Measurements from ENCODE around the gene KIF1A. TPM values are rescaled to one million over a fixed set of nuclear protein-coding genes. Genes with fewer than 3 reads are reported as not detected.

Gene KIF1A
- total and polyA plus RNA-seq, 2 experiments from 2014 or later, result 16.1 to 16.5 TPM

DNA sequence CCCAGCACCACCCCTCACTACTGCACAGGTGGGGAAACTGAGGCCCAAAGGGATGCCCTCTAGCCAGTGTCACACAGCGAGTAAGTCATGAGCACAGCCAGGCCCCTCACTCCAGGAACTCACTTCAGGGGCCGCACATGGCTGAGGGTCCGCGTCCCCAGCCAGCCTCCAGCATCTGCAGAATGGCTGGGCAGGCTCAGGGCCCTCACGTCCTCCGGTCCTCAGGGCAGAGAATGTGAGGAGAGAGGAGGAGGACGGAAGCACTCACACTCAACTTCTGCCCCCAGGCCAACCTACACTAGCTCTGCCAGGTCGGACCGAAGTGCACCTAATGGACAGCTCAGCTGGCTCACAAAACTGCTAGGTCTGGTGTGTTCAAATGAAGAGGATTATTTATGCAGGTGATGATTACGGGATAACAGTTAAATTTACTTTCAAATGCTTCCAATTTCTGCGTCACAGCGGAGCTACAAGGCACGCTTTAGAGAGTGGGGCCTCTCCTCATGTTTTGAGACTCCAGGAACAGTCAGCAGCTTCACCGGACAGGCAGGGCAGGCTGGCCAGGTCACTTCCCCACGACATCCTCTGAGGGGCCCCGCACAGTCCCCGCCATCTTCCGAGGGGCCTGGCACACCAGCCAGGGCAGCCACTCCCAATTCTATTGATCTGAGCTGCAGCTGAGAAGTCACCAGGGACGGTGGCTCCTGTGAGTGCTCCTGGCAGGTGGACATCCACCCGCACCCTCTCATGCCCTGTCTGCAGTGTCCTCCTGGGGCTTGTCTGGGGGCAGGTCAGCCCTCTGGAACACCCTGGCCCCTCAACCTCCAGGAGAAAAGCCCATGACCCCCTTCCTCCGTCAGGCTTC lies 26.5 kb downstream of the KIF1A start:
- no peak for DNase-seq (ENCODE audit: low spot score)
- 86% methylated on average over 21 of the region's 21 CpGs for WGBS (ENCODE audit: low lambda C conversion rate, missing lambda C conversion rate)
- Histone ChIP-seq H3K36me3 (replicated peaks; ENCODE audit: insufficient read depth, low read depth) (no peaks in the 10 kb centered on the region), H3K4me2 (no peak overlapping the region), H3K9me2 (replicated peaks; ENCODE audit: insufficient read depth) (no peaks in the 10 kb centered on the region), H4K20me1 (ENCODE audit: insufficient read depth, poor library complexity, severe bottlenecking) (no peaks in the 10 kb centered on the region), H3K9me3 (ENCODE audit: low read depth) (no peaks in the 10 kb centered on the region), H3K79me2 (no peaks in the 10 kb centered on the region), H3K27ac (peak overlapping the region; percentile 86), H3K4me3 (no peak overlapping the region), H3K4me1 (ENCODE audit: insufficient read depth) (peaks cover 30% of the 10 kb centered on the region), H3K27me3 (no peaks in the 10 kb centered on the region), H2AFZ (no peak overlapping the region)
- TF ChIP-seq, protein P1, sequence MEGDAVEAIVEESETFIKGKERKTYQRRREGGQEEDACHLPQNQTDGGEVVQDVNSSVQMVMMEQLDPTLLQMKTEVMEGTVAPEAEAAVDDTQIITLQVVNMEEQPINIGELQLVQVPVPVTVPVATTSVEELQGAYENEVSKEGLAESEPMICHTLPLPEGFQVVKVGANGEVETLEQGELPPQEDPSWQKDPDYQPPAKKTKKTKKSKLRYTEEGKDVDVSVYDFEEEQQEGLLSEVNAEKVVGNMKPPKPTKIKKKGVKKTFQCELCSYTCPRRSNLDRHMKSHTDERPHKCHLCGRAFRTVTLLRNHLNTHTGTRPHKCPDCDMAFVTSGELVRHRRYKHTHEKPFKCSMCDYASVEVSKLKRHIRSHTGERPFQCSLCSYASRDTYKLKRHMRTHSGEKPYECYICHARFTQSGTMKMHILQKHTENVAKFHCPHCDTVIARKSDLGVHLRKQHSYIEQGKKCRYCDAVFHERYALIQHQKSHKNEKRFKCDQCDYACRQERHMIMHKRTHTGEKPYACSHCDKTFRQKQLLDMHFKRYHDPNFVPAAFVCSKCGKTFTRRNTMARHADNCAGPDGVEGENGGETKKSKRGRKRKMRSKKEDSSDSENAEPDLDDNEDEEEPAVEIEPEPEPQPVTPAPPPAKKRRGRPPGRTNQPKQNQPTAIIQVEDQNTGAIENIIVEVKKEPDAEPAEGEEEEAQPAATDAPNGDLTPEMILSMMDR (IDR thresholded peaks at IDR 0.05; ENCODE audit: poor library complexity), result no peak
- TF ChIP-seq EZH2 (IDR thresholded peaks at IDR 0.05; ENCODE audit: borderline replicate concordance), result no peak
- no peak for TF ChIP-seq EZH2phosphoT487 (IDR thresholded peaks at IDR 0.05; ENCODE audit: low read depth, severe bottlenecking, unreplicated experiment)

DNA sequence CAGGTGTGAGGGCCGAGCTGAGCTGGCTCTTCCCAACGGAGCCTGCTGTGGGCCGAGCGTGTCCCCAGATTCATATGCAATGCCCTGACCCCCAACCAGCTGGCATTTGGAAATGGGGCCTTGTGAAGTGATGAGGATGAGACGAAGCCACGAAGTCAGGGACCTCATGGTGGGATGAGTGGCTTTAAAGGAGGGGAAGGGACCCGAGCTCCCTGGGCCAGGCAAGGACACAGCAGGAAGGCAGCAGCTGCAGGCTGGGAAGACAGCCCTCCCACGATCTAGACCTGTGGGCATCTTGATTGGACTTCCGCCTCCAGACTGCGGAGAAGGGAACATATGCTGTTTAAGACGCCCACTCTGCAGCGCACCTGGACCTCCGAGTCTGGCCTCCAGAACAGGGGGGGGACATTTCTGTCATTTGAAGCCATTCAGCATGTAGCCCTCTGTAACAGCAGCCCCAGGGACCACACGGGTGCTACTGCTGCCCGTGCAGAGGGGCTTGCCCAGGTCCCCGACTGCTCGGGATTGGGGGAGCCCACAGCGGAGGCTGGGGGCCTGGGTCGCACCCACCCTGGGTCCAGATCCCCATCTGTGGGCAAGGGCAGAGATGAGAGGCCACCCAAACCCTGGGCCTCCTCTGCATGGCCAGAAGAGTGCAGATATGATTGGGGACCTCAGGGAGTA lies 27.2 kb downstream of the KIF1A start:
- 84% methylated on average over 18 of the region's 19 CpGs for WGBS (ENCODE audit: low lambda C conversion rate, missing lambda C conversion rate)
- H3K4me3 ChIP-seq, result no peak overlapping the region
- H3K9me3 ChIP-seq (ENCODE audit: low read depth), result no peaks in the 10 kb centered on the region
- no peaks in the 10 kb centered on the region for H4K20me1 ChIP-seq (ENCODE audit: insufficient read depth, poor library complexity, severe bottlenecking)
- H3K9me2 ChIP-seq (replicated peaks; ENCODE audit: insufficient read depth), result no peaks in the 10 kb centered on the region
- TF ChIP-seq EZH2 (IDR thresholded peaks at IDR 0.05; ENCODE audit: borderline replicate concordance) (no peak), EZH2phosphoT487 (IDR thresholded peaks at IDR 0.05; ENCODE audit: low read depth, severe bottlenecking, unreplicated experiment) (no peak)
- TF ChIP-seq, protein P1 (IDR thresholded peaks at IDR 0.05; ENCODE audit: poor library complexity), result no peak
- no peaks in the 10 kb centered on the region for H3K27me3 ChIP-seq
- H3K27ac ChIP-seq, result peak overlapping the region; percentile 86
- H3K36me3 ChIP-seq (replicated peaks; ENCODE audit: insufficient read depth, low read depth), result no peaks in the 10 kb centered on the region
- peak overlapping the region; percentile 61 for H3K4me2 ChIP-seq
- H3K4me1 ChIP-seq (ENCODE audit: insufficient read depth), result peaks cover 30% of the 10 kb centered on the region
- peak overlapping the region; percentile 13 for H2AFZ ChIP-seq
- H3K79me2 ChIP-seq, result no peaks in the 10 kb centered on the region
- no peak for DNase-seq (ENCODE audit: low spot score)

DNA sequence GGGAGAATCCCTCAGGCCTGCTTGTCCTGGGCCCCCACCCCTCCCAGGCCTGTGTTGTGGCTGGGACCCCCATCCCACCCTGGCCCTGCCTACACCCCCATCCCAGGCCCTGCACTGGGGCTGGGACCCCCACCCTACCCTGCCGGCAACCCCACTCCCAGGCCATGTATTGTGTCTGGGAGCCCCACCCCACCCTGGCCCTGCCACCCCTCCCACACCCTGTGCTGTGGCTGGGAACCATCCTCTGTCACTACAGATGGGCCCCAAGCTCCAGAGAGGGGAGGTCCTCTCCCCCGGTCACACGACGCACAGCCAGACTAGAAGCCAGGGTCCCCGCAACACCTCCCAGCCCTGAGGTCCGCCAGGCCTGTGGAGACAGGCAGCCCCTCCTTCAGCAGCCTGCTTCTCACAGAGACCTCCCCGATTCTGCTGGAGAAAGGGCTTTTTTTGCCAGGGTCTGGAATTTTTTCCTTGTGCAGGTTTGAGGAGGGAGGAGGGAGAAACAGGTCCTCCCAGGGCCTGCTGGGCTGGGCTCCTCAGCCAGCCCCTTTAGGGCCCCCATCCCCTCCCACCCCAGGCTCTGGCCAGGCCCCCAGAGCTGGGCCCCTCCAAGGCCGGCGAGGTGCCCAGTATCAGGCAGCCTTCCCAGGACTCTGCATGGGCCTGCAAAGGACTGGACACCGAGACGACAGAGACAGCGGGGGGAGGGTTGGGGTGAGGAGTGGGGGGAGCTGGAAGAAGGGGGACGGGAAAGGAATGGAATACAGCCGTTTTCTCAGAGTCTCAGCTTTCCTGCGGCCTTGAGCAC lies 28.0 kb downstream of the KIF1A start:
- TF ChIP-seq, protein P1 (IDR thresholded peaks at IDR 0.05; ENCODE audit: poor library complexity), result no peak
- no peak for TF ChIP-seq EZH2phosphoT487 (IDR thresholded peaks at IDR 0.05; ENCODE audit: low read depth, severe bottlenecking, unreplicated experiment)

More for the DNA sequence above, 28.0 kb downstream of the KIF1A start:
- H3K27me3 ChIP-seq, result no peaks in the 10 kb centered on the region
- H3K4me3 ChIP-seq, result no peak overlapping the region
- no peaks in the 10 kb centered on the region for H3K9me2 ChIP-seq (replicated peaks; ENCODE audit: insufficient read depth)
- DNase-seq (ENCODE audit: low spot score), result peak; percentile 67
- 35% methylated on average over 11 of the region's 15 CpGs for WGBS (ENCODE audit: low lambda C conversion rate, missing lambda C conversion rate)
- H3K36me3 ChIP-seq (replicated peaks; ENCODE audit: insufficient read depth, low read depth), result no peaks in the 10 kb centered on the region
- peak overlapping the region; percentile 86 for H3K27ac ChIP-seq
- peak overlapping the region; percentile 61 for H3K4me2 ChIP-seq
- no peaks in the 10 kb centered on the region for H3K9me3 ChIP-seq (ENCODE audit: low read depth)
- no peaks in the 10 kb centered on the region for H3K79me2 ChIP-seq
- no peaks in the 10 kb centered on the region for H4K20me1 ChIP-seq (ENCODE audit: insufficient read depth, poor library complexity, severe bottlenecking)
- H3K4me1 ChIP-seq (ENCODE audit: insufficient read depth), result peaks cover 30% of the 10 kb centered on the region
- peak overlapping the region; percentile 13 for H2AFZ ChIP-seq

All from hepatocyte (in vitro differentiated cells).